ENCODE data around the gene SORCS2. TPM values are rescaled to one million over a fixed set of nuclear protein-coding genes. Genes with fewer than 3 reads are reported as not detected.

SORCS2 gene
- polyA plus RNA-seq, 3 donors: 0.46 to 0.55 TPM; not detected in 1

DNA sequence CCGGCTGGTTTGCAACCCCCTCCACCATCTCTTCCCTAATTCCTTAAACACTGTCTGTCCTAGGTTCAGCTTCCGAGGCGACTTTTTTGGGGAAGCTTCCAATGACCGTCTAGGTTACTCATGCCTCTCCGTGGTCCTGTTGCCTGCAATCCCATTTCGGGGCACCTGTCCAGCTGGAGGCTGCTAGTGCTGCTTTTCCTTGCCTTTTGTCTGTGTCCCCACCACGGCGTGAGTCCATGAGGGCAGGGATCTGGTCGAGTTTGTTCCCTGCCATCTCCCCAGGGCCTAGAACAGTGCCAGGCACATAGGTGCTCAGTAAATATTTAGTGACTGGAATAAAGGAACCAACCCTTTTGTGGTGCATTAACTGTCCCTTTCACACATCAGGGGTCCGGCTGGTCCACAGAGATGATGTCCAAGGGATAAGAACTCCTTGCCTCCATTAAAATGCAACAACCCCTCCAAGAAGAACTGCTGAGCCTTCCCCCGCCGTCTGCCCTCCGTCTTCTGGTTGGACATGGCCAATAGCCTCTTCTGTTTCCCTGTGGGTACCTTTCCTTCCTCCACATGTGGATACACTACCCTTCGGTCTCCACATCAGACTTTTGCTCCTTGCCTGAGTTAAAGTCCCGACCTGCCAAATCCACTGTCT is 5.7 kb upstream of the SORCS2 start:
- Histone ChIP-seq H2AFZ (ENCODE audit: insufficient read depth, low read depth, low read length, poor library complexity, severe bottlenecking) (no peak overlapping the region), H3K27ac (ENCODE audit: low read depth in 1 of 2, low read length in 2 of 2) (no peak overlapping the region), H3K36me3 (replicated peaks in 1 of 2; ENCODE audit: control insufficient read depth in 1 of 2, insufficient read depth in 2 of 2, low read length in 2 of 2) (no peaks in the 10 kb centered on the region), H3K79me2 (ENCODE audit: insufficient read depth, low read length) (no peaks in the 10 kb centered on the region), H4K20me1 (ENCODE audit: insufficient read depth, low read length) (no peaks in the 10 kb centered on the region), H3K4me1 (ENCODE audit: control insufficient read depth in 1 of 2, insufficient read depth in 2 of 2, low read length in 2 of 2) (no peaks in the 10 kb centered on the region), H3K27me3 (ENCODE audit: control insufficient read depth in 2 of 2, insufficient read depth in 2 of 2, low read length in 2 of 2) (peaks cover 3 to 9% of the 10 kb centered on the region in 2 donors), H3K4me3 (replicated peaks in 1 of 3; ENCODE audit: low read depth in 2 of 3, low read length in 3 of 3) (no peak overlapping the region), H3K9ac (ENCODE audit: insufficient read depth, low read length, poor library complexity, severe bottlenecking) (no peak overlapping the region), H3K9me3 (replicated peaks in 1 of 2; ENCODE audit: control insufficient read depth in 1 of 2, insufficient read depth in 1 of 2, low read length in 2 of 2) (no peaks in the 10 kb centered on the region), H3K4me2 (replicated peaks; ENCODE audit: extremely low read depth, low read length, poor library complexity, severe bottlenecking) (no peak overlapping the region)
- H3K27ac Mint-ChIP-seq: peak overlapping the region in 1 of 7 donors; percentile 76
- TF ChIP-seq CTCF (IDR thresholded peaks at IDR 0.05): no peak
- WGBS (ENCODE audit: insufficient coverage): 82% methylated on average over 12 of the region's 15 CpGs
- peaks cover 18 to 30% (median 22%) of the 10 kb centered on the region in 3 donors for H3K27me3 Mint-ChIP-seq (ENCODE audit: low read depth in 3 of 3)
- no peaks in the 10 kb centered on the region for H3K9me3 Mint-ChIP-seq
- no peaks in the 10 kb centered on the region for H3K36me3 Mint-ChIP-seq
- no peak overlapping the region for H3K4me3 Mint-ChIP-seq
- H3K4me1 Mint-ChIP-seq: no peaks in the 10 kb centered on the region
- intact Hi-C loops (cut with micrococcal nuclease): no loop called here
- DNase-seq: no peak

- peak overlapping the region in 1 of 7 donors; percentile 76 for H3K27ac Mint-ChIP-seq
- Histone ChIP-seq H3K4me2 (replicated peaks; ENCODE audit: extremely low read depth, low read length, poor library complexity, severe bottlenecking) (no peak overlapping the region), H3K9me3 (replicated peaks in 1 of 2; ENCODE audit: control insufficient read depth in 1 of 2, insufficient read depth in 1 of 2, low read length in 2 of 2) (no peaks in the 10 kb centered on the region), H3K4me3 (replicated peaks in 1 of 3; ENCODE audit: low read depth in 2 of 3, low read length in 3 of 3) (no peak overlapping the region), H3K27me3 (ENCODE audit: control insufficient read depth in 2 of 2, insufficient read depth in 2 of 2, low read length in 2 of 2) (peaks cover 3 to 14% of the 10 kb centered on the region in 2 donors), H3K4me1 (ENCODE audit: control insufficient read depth in 1 of 2, insufficient read depth in 2 of 2, low read length in 2 of 2) (no peaks in the 10 kb centered on the region), H3K9ac (ENCODE audit: insufficient read depth, low read length, poor library complexity, severe bottlenecking) (no peak overlapping the region), H4K20me1 (ENCODE audit: insufficient read depth, low read length) (no peaks in the 10 kb centered on the region), H3K79me2 (ENCODE audit: insufficient read depth, low read length) (no peaks in the 10 kb centered on the region), H3K36me3 (replicated peaks in 1 of 2; ENCODE audit: control insufficient read depth in 1 of 2, insufficient read depth in 2 of 2, low read length in 2 of 2) (no peaks in the 10 kb centered on the region), H2AFZ (ENCODE audit: insufficient read depth, low read depth, low read length, poor library complexity, severe bottlenecking) (no peak overlapping the region), H3K27ac (ENCODE audit: low read depth in 1 of 2, low read length in 2 of 2) (no peak overlapping the region)
- no peaks in the 10 kb centered on the region for H3K4me1 Mint-ChIP-seq
- no peak overlapping the region for H3K4me3 Mint-ChIP-seq
- no peak for TF ChIP-seq CTCF (IDR thresholded peaks at IDR 0.05)
- H3K27me3 Mint-ChIP-seq (ENCODE audit: low read depth in 3 of 3): peaks cover 23 to 35% (median 27%) of the 10 kb centered on the region in 3 donors
- H3K9me3 Mint-ChIP-seq: no peaks in the 10 kb centered on the region
- DNase-seq: no peak
- WGBS (ENCODE audit: insufficient coverage): 77% methylated on average over 5 of the region's 7 CpGs
- no peaks in the 10 kb centered on the region for H3K36me3 Mint-ChIP-seq
- intact Hi-C loops (cut with micrococcal nuclease): no loop called here
Measured at GRCh38 chr4:7187168-7187535, 5.2 kb upstream of the SORCS2 start.

All from CD14-positive monocyte (primary cell).